Neural progenitor cell (in vitro differentiated cells): Measurements from ENCODE around the gene TGIF2.

Experiments
- CTCF ChIP-seq: fragments of 200-600 bp; sonication (generic); IDR thresholded peaks from 2 replicates; pipeline ENCODE4 v1.5.1; 2017; ENCODE audit warnings: antibody characterized with exemption, mild to moderate bottlenecking
- EZH2 ChIP-seq: fragments of 200-600 bp; sonication (generic); IDR thresholded peaks from 2 replicates; pipeline ENCODE4 v1.6.1; 2017; ENCODE audit warnings: antibody characterized with exemption, mild to moderate bottlenecking, moderate library complexity

- no peak for TF ChIP-seq CTCF
- TF ChIP-seq EZH2 = no peak
These were observed 10.7 kb downstream of the TGIF2 start for GRCh38 chr20:36584018-36584481.
